ENCODE data around the gene HINT2.

Gene HINT2

GRCh38 chr9:35801328-35802128 lies 13.3 kb downstream of the HINT2 start:
- Histone ChIP-seq H3K36me3 (ENCODE audit: control insufficient read depth, insufficient read depth, low read length) (no peaks in the 10 kb centered on the region), H2AK5ac (ENCODE audit: low read length) (no peak overlapping the region), H4K5ac (ENCODE audit: low read length) (no peak overlapping the region), H3K4ac (ENCODE audit: low read depth, low read length) (no peak overlapping the region), H3K4me2 (ENCODE audit: low read length) (no peak overlapping the region), H2BK5ac (ENCODE audit: low read length) (no peak overlapping the region), H4K8ac (ENCODE audit: low read depth, low read length) (no peak overlapping the region), H3K9ac (ENCODE audit: low read length) (no peak overlapping the region), H3K18ac (ENCODE audit: low read length) (no peak overlapping the region), H3K79me1 (ENCODE audit: low read length) (peaks cover 1% of the 10 kb centered on the region), H3K56ac (ENCODE audit: low read length) (no peak overlapping the region), H3K27ac (ENCODE audit: low read depth, low read length) (no peak overlapping the region), H3K27me3 (ENCODE audit: insufficient read depth, low read length, poor library complexity) (no peaks in the 10 kb centered on the region), H3K4me1 (ENCODE audit: control insufficient read depth, low read depth, low read length) (peaks cover 4% of the 10 kb centered on the region), H3K4me3 (ENCODE audit: low read length) (no peak overlapping the region), H3K79me2 (ENCODE audit: control insufficient read depth, insufficient read depth, low read length) (no peaks in the 10 kb centered on the region), H2BK120ac (ENCODE audit: low read depth, low read length) (no peak overlapping the region), H2BK15ac (replicated peaks; ENCODE audit: low read depth) (no peak overlapping the region), H3K23ac (ENCODE audit: low read length) (no peak overlapping the region)
- peak; percentile 68 for DNase-seq
- WGBS (ENCODE audit: extremely low coverage, insufficient coverage, low lambda C conversion rate) = no CpG with 5 or more reads among the region's 13 CpGs

DNA sequence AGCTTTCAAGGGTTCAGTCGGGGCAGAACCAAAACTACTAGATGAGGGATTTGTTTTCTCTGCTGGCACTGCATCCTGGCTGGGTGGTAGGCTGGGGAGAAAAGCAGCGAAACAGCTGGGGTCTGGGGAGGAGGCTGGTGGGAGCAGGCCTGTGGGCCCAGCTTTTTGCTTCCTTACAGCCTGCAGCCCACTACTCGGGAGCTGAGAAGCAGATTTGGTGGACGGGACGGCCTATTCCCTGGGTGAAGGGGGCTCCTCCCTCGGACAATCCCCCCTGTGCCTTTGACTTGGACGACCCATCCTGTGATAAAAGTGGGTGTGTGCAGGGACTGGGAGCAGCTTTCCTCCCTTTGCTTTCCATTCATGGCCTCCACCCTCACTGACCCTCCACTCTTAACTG lies 14.3 kb downstream of the HINT2 start:
- Histone ChIP-seq H4K5ac (ENCODE audit: low read length) (no peak overlapping the region), H3K18ac (ENCODE audit: low read length) (no peak overlapping the region), H2BK5ac (ENCODE audit: low read length) (no peak overlapping the region), H2BK120ac (ENCODE audit: low read depth, low read length) (no peak overlapping the region), H3K4me2 (ENCODE audit: low read length) (no peak overlapping the region), H3K4me1 (ENCODE audit: control insufficient read depth, low read depth, low read length) (peaks cover 6% of the 10 kb centered on the region), H2AK5ac (ENCODE audit: low read length) (no peak overlapping the region), H3K79me1 (ENCODE audit: low read length) (peaks cover 1% of the 10 kb centered on the region), H3K27me3 (ENCODE audit: insufficient read depth, low read length, poor library complexity) (no peaks in the 10 kb centered on the region), H3K27ac (ENCODE audit: low read depth, low read length) (no peak overlapping the region), H3K9ac (ENCODE audit: low read length) (no peak overlapping the region), H3K36me3 (ENCODE audit: control insufficient read depth, insufficient read depth, low read length) (no peaks in the 10 kb centered on the region), H3K4ac (ENCODE audit: low read depth, low read length) (no peak overlapping the region), H3K4me3 (ENCODE audit: low read length) (no peak overlapping the region), H3K79me2 (ENCODE audit: control insufficient read depth, insufficient read depth, low read length) (no peaks in the 10 kb centered on the region), H3K56ac (ENCODE audit: low read length) (no peak overlapping the region), H3K23ac (ENCODE audit: low read length) (no peak overlapping the region), H2BK15ac (replicated peaks; ENCODE audit: low read depth) (no peak overlapping the region), H4K8ac (ENCODE audit: low read depth, low read length) (no peak overlapping the region)
- no peak for DNase-seq
- WGBS (ENCODE audit: extremely low coverage, insufficient coverage, low lambda C conversion rate) = no CpG with 5 or more reads among the region's 7 CpGs

GRCh38 chr9:35798658-35799374 lies 16.0 kb downstream of the HINT2 start:
- peaks cover 5% of the 10 kb centered on the region for H3K79me1 ChIP-seq (ENCODE audit: low read length)
- H3K27me3 ChIP-seq (ENCODE audit: insufficient read depth, low read length, poor library complexity) = no peaks in the 10 kb centered on the region
- peaks cover 6% of the 10 kb centered on the region for H3K4me1 ChIP-seq (ENCODE audit: control insufficient read depth, low read depth, low read length)
- peak overlapping the region; percentile 35 for H3K56ac ChIP-seq (ENCODE audit: low read length)
- H3K4ac ChIP-seq (ENCODE audit: low read depth, low read length) = no peak overlapping the region
- no peak overlapping the region for H2BK120ac ChIP-seq (ENCODE audit: low read depth, low read length)
- H4K8ac ChIP-seq (ENCODE audit: low read depth, low read length) = no peak overlapping the region
- no peak overlapping the region for H3K27ac ChIP-seq (ENCODE audit: low read depth, low read length)
- H3K23ac ChIP-seq (ENCODE audit: low read length) = no peak overlapping the region
- no peak overlapping the region for H2BK5ac ChIP-seq (ENCODE audit: low read length)
- no peak overlapping the region for H4K5ac ChIP-seq (ENCODE audit: low read length)
- no peaks in the 10 kb centered on the region for H3K79me2 ChIP-seq (ENCODE audit: control insufficient read depth, insufficient read depth, low read length)
- H3K18ac ChIP-seq (ENCODE audit: low read length) = no peak overlapping the region
- no peak overlapping the region for H3K4me3 ChIP-seq (ENCODE audit: low read length)
- no CpG with 5 or more reads among the region's 4 CpGs for WGBS (ENCODE audit: extremely low coverage, insufficient coverage, low lambda C conversion rate)
- no peaks in the 10 kb centered on the region for H3K36me3 ChIP-seq (ENCODE audit: control insufficient read depth, insufficient read depth, low read length)
- DNase-seq = peak; percentile 92
- no peak overlapping the region for H3K9ac ChIP-seq (ENCODE audit: low read length)
- no peak overlapping the region for H3K4me2 ChIP-seq (ENCODE audit: low read length)
- H2AK5ac ChIP-seq (ENCODE audit: low read length) = no peak overlapping the region
- H2BK15ac ChIP-seq (replicated peaks; ENCODE audit: low read depth) = no peak overlapping the region

GRCh38 chr9:35797311-35798109 lies 17.3 kb downstream of the HINT2 start:
- H4K8ac ChIP-seq (ENCODE audit: low read depth, low read length) = no peak overlapping the region
- no peaks in the 10 kb centered on the region for H3K27me3 ChIP-seq (ENCODE audit: insufficient read depth, low read length, poor library complexity)
- no peak overlapping the region for H3K9ac ChIP-seq (ENCODE audit: low read length)
- H3K36me3 ChIP-seq (ENCODE audit: control insufficient read depth, insufficient read depth, low read length) = no peaks in the 10 kb centered on the region
- H3K56ac ChIP-seq (ENCODE audit: low read length) = no peak overlapping the region
- no peak overlapping the region for H3K4me3 ChIP-seq (ENCODE audit: low read length)
- H2AK5ac ChIP-seq (ENCODE audit: low read length) = no peak overlapping the region
- no peak overlapping the region for H3K4me2 ChIP-seq (ENCODE audit: low read length)
- no peak overlapping the region for H3K23ac ChIP-seq (ENCODE audit: low read length)
- no peak overlapping the region for H3K27ac ChIP-seq (ENCODE audit: low read depth, low read length)
- H2BK5ac ChIP-seq (ENCODE audit: low read length) = no peak overlapping the region
- H2BK15ac ChIP-seq (replicated peaks; ENCODE audit: low read depth) = no peak overlapping the region
- peaks cover 3% of the 10 kb centered on the region for H3K79me2 ChIP-seq (ENCODE audit: control insufficient read depth, insufficient read depth, low read length)
- no peak overlapping the region for H4K5ac ChIP-seq (ENCODE audit: low read length)
- H3K18ac ChIP-seq (ENCODE audit: low read length) = no peak overlapping the region
- no CpG with 5 or more reads among the region's 6 CpGs for WGBS (ENCODE audit: extremely low coverage, insufficient coverage, low lambda C conversion rate)
- H3K4me1 ChIP-seq (ENCODE audit: control insufficient read depth, low read depth, low read length) = peaks cover 6% of the 10 kb centered on the region
- no peak overlapping the region for H3K4ac ChIP-seq (ENCODE audit: low read depth, low read length)
- no peak for DNase-seq
- H2BK120ac ChIP-seq (ENCODE audit: low read depth, low read length) = no peak overlapping the region
- H3K79me1 ChIP-seq (ENCODE audit: low read length) = peaks cover 6% of the 10 kb centered on the region

DNA sequence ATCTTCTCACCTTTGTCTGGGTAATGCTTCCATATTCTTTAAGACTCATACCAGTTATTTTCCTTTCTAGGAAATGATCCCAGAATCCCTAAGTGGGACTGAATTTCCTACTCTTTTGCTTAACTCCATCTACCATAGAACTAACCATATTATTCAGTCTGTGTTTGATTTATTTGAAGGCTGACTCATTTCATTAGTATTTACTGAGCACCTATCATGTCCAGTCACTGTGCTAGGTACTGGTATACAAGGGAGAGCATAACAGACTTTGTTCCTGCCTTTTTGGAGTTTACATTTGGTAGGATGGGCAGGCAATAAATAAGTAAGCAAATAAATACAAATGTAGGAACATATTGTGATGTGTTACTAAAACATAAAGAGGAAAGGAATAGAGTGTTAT lies 19.1 kb downstream of the HINT2 start:
- no peak overlapping the region for H2BK15ac ChIP-seq (replicated peaks; ENCODE audit: low read depth)
- peaks cover 3% of the 10 kb centered on the region for H3K79me2 ChIP-seq (ENCODE audit: control insufficient read depth, insufficient read depth, low read length)
- H3K9ac ChIP-seq (ENCODE audit: low read length) = no peak overlapping the region
- no peaks in the 10 kb centered on the region for H3K36me3 ChIP-seq (ENCODE audit: control insufficient read depth, insufficient read depth, low read length)
- H3K4ac ChIP-seq (ENCODE audit: low read depth, low read length) = no peak overlapping the region
- H2BK5ac ChIP-seq (ENCODE audit: low read length) = no peak overlapping the region
- no peak overlapping the region for H3K4me2 ChIP-seq (ENCODE audit: low read length)
- H4K8ac ChIP-seq (ENCODE audit: low read depth, low read length) = no peak overlapping the region
- H3K27me3 ChIP-seq (ENCODE audit: insufficient read depth, low read length, poor library complexity) = no peaks in the 10 kb centered on the region
- no peak overlapping the region for H3K4me3 ChIP-seq (ENCODE audit: low read length)
- H2AK5ac ChIP-seq (ENCODE audit: low read length) = no peak overlapping the region
- H3K18ac ChIP-seq (ENCODE audit: low read length) = no peak overlapping the region
- H4K5ac ChIP-seq (ENCODE audit: low read length) = no peak overlapping the region
- no peak for DNase-seq
- H3K4me1 ChIP-seq (ENCODE audit: control insufficient read depth, low read depth, low read length) = peaks cover 6% of the 10 kb centered on the region
- H3K23ac ChIP-seq (ENCODE audit: low read length) = no peak overlapping the region
- peaks cover 6% of the 10 kb centered on the region for H3K79me1 ChIP-seq (ENCODE audit: low read length)
- H2BK120ac ChIP-seq (ENCODE audit: low read depth, low read length) = no peak overlapping the region
- H3K56ac ChIP-seq (ENCODE audit: low read length) = no peak overlapping the region
- H3K27ac ChIP-seq (ENCODE audit: low read depth, low read length) = no peak overlapping the region

Measured in mesendoderm (in vitro differentiated cells).